ENCODE data around the gene FAM200C. TPM values are rescaled to one million over a fixed set of nuclear protein-coding genes. Genes with fewer than 3 reads are reported as not detected.

FAM200C gene
- total RNA-seq, 2 donors from 2014 or later, result 1.8 to 2.3 TPM

- TF ChIP-seq CTCF (IDR thresholded peaks at IDR 0.05), result no peak
- Histone ChIP-seq H3K27me3 (no peaks in the 10 kb centered on the region), H3K4me3 (no peak overlapping the region), H3K36me3 (no peaks in the 10 kb centered on the region), H3K9me3 (no peaks in the 10 kb centered on the region), H3K9ac (ENCODE audit: low read depth in 2 of 2, low read length in 2 of 2) (no peak overlapping the region), H3K4me1 (no peaks in the 10 kb centered on the region), H3K27ac (no peak overlapping the region)
- intact Hi-C loops (cut with DNase I), result no loop called here
- no peak for DNase-seq
These were observed 43.1 kb downstream of the FAM200C start for GRCh38 chr5:160356550-160357347.

DNA sequence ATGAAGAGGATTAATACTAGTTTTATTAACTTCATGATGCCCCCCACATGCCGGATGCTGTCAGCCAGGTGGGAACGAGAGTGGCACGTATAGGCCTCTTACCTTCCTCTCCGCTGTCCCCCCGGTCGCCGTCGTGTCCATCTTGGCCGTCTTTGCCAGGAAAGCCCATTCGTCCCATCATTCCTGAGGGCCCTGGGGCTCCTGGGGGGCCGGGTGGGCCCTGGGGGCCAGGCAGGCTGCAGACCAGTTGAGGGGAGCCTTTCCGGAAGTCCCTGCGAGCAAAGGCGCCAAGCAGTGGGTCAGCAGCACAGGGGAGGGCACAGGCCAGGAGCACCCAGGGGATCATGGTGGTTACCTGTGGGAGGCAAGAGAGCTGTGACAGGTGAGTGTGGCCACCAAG, 45.2 kb downstream of the FAM200C start:
- Histone ChIP-seq H3K27me3 (no peaks in the 10 kb centered on the region), H3K4me1 (no peaks in the 10 kb centered on the region), H3K27ac (no peak overlapping the region), H3K9ac (ENCODE audit: low read depth in 2 of 2, low read length in 2 of 2) (no peak overlapping the region), H3K9me3 (no peaks in the 10 kb centered on the region), H3K36me3 (no peaks in the 10 kb centered on the region), H3K4me3 (no peak overlapping the region)
- no peak for TF ChIP-seq CTCF (IDR thresholded peaks at IDR 0.05)
- intact Hi-C loops (cut with DNase I), result no loop called here
- no peak for DNase-seq

GRCh38 chr5:160353379-160353778, 46.5 kb downstream of the FAM200C start:
- DNase-seq, result no peak
- no peak for TF ChIP-seq CTCF (IDR thresholded peaks at IDR 0.05)
- Histone ChIP-seq H3K27me3 (no peaks in the 10 kb centered on the region), H3K9me3 (no peaks in the 10 kb centered on the region), H3K4me3 (no peak overlapping the region), H3K4me1 (no peaks in the 10 kb centered on the region), H3K27ac (no peak overlapping the region), H3K36me3 (no peaks in the 10 kb centered on the region), H3K9ac (ENCODE audit: low read depth in 2 of 2, low read length in 2 of 2) (no peak overlapping the region)
- intact Hi-C loops (cut with DNase I), result no loop called here

DNA sequence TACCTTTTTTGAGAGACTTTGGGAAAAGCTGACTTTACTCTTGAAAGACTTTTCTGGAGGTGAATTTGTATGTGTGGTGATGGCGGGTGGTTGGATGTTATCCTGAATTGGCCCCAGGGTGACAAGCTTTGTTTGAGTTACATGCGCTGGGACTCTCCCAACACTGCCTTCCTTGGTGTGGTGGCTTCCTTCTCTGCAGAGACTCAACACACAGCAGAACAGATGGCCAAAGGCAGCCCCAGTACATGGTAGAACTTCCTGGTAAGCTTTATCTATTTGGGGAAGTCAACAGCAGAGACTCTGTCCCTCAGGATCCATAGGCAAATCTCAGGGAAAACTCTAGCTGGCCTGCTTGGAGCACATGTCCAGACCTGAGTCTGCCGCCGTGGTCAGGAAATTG, 47.5 kb downstream of the FAM200C start:
- Histone ChIP-seq H3K4me3 (no peak overlapping the region), H3K27ac (no peak overlapping the region), H3K36me3 (no peaks in the 10 kb centered on the region), H3K27me3 (no peaks in the 10 kb centered on the region), H3K9ac (ENCODE audit: low read depth in 2 of 2, low read length in 2 of 2) (no peak overlapping the region), H3K4me1 (no peaks in the 10 kb centered on the region), H3K9me3 (no peaks in the 10 kb centered on the region)
- TF ChIP-seq CTCF (IDR thresholded peaks at IDR 0.05), result no peak
- intact Hi-C loops (cut with DNase I), result no loop called here
- no peak for DNase-seq

DNA sequence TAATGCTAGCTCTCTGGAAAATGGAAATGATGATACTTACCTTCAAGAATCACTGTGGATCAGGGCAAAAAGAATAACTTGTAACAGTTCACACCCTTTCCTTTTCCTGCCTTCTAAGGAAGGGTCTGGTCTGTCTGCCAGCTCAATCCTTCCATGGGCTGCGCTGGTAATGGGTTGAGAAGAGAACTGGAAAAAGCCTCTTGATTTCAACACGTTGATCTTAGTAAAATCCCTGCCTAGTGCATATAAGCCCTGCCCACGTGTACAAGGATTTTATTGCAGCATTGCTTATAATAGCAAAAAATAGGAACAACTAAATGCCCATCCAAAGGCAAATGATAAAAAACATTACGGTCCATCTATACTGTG, 49.9 kb downstream of the FAM200C start:
- Histone ChIP-seq H3K27ac (no peak overlapping the region), H3K4me1 (no peaks in the 10 kb centered on the region), H3K36me3 (no peaks in the 10 kb centered on the region), H3K4me3 (no peak overlapping the region), H3K9ac (ENCODE audit: low read depth in 2 of 2, low read length in 2 of 2) (no peak overlapping the region), H3K9me3 (no peaks in the 10 kb centered on the region), H3K27me3 (no peaks in the 10 kb centered on the region)
- no peak for TF ChIP-seq CTCF (IDR thresholded peaks at IDR 0.05)
- no peak for DNase-seq
- intact Hi-C loops (cut with DNase I), result loop anchor here (5.0 kb wide), 1 partner anchor 328 kb away; no protein-coding TSS in a partner anchor

Data from colonic mucosa (tissue), 4 donors.